GM19043 (cell line): ENCODE measurements around the gene SF3B4.
"Not testable (repeated sequence)": the region's sequence is repeated elsewhere in the genome, so short reads cannot be mapped to it uniquely, and the experiment has no call there.

Experiments
- ATAC-seq: cut with Tn5 transposase; IDR thresholded peaks from one replicate; pipeline ENCODE4 v1.9.1; 2021; ENCODE audit warnings: low read depth; ENCODE audit not compliant: unreplicated experiment

The SF3B4 gene, protein sequence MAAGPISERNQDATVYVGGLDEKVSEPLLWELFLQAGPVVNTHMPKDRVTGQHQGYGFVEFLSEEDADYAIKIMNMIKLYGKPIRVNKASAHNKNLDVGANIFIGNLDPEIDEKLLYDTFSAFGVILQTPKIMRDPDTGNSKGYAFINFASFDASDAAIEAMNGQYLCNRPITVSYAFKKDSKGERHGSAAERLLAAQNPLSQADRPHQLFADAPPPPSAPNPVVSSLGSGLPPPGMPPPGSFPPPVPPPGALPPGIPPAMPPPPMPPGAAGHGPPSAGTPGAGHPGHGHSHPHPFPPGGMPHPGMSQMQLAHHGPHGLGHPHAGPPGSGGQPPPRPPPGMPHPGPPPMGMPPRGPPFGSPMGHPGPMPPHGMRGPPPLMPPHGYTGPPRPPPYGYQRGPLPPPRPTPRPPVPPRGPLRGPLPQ

GRCh38 chr1:149927563-149928400 lies at the start of gene SF3B4:
SF3B4 (minus strand) TSS chr1:149927803; CDS start chr1:149927759, 44 bp downstream.
- peak; percentile 90 for ATAC-seq

DNA sequence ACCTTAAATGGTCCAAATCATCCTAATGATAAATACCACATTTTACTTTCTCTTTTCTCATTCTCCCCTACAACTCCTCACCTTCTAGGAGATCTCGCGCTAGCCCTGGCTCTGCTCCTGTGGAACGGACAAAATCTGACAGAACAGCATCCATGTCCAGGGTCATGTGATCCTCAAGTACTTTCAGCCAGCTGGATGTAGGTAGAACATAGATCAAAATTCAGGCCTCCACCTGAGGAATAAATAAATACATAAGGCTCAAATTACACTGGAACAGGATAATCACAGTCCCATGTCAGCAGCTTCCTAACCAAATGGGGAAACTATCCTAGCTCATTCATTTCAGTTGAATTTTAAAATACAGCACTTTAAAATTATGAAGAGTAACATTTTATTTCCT lies 49.7 kb upstream of the SF3B4 start:
- ATAC-seq: no peak

DNA sequence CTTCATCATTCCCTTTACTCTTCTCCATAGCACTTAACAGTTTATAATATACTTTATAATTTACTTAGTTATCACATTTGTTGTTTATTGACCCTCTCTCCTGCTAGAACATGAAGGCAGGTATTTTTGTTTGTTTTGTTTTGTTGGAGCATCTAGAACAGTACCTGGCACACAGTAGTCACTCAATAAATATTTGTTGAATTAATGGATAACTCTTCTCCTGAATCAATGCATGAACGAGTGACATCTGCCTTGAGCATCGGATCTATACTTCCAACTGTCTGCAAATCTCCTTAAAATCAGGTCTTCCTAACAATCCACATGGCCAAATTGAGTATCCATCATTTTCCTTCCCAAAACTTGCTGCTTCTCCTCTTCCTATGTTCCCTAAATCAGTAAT lies 44.9 kb upstream of the SF3B4 start:
- ATAC-seq: no peak

DNA sequence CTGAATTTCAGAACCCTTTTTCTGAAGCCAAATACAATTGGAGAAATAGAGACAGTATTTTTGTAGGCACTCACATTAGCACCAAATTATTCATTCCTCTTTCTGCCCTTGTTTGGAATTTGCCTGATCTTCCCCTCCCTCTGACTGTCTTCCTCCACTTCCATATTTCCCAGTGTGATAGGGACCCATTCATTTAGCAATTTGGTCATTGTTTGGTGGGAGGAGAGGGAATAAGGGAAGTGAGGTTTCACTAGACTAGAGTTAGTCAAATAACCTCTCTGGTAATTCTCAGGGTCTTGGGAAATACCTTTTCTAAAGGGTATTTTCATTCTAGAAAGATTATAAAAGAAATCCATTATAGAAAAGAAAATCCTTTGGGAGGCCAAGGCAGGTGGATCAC lies 40.0 kb upstream of the SF3B4 start:
- no peak for ATAC-seq

- ATAC-seq: no peak
These were observed 39.4 kb upstream of the SF3B4 start for GRCh38 chr1:149967041-149967440.

DNA sequence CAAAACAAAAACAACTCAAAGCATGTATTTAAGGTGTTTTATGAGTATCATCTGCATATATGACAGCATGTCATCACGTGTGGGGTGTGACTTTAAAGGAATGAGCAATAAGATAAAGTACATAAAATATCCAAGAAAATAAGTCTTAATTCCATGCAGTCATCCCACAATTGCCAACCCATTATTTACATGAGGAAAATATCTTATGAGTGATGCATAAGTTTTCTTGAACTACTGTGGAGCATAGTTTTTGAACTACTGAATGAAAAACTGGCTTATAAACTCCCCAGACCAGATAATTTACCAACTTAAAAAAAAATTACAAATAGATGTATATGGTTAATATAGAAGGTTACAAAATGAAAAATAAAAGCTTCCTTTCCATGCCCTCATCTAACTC lies 38.8 kb upstream of the SF3B4 start:
- no peak for ATAC-seq

GRCh38 chr1:149965440-149965839 lies 37.8 kb upstream of the SF3B4 start:
- no peak for ATAC-seq

GRCh38 chr1:149963358-149963757 lies 35.8 kb upstream of the SF3B4 start:
- no peak for ATAC-seq

DNA sequence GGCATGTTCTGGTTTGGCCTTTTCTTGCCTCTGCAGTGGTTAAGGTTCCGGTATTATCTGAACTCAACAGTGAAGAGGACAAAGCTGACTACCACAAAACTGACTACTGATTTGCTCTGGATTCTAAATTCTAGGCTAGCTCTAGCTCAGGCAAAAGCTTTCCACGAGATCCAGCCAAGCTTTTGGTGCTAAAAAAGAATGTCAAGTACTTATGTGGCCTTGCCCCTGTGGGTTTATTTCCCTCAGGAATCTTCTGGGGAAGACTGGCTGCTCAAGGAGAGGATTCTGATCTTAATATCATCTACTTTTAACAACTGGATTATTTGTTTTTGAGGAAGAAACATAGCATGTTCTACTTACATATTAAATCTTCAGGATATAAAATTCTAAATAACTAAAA lies 35.1 kb upstream of the SF3B4 start:
- ATAC-seq: no peak

DNA sequence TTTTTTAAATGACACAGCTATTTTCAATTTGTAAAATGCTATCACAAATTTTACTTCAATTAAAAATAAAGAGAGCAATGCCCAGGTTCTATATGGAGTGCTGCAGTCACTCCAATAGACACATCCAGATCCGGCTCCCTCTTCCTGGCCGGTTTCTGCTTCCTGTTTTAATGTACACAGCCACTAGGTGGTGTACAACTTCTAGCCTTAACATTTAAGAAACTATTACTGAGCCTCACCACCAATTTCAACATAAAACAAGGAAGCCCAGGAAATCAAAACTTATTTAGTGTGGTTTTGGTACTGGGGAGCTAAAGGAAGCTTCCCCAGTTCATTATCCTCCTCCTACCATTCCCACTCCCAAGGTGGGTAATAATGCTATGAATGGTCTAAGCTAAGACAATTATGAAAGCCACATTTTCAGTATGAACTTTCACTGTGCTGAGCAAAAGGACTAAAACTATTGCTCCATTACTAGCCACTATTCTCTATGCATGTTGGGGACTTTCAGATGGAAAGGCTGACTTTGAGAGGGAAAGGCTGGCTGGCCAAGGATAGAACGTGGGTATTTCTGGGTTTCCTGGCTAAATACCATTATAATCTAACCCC lies 34.5 kb upstream of the SF3B4 start:
- ATAC-seq: no peak

GRCh38 chr1:149957548-149957947 lies 29.9 kb upstream of the SF3B4 start:
- ATAC-seq: not testable (repeated sequence)

- ATAC-seq: no peak
These were observed 22.3 kb upstream of the SF3B4 start for GRCh38 chr1:149949911-149950310.

DNA sequence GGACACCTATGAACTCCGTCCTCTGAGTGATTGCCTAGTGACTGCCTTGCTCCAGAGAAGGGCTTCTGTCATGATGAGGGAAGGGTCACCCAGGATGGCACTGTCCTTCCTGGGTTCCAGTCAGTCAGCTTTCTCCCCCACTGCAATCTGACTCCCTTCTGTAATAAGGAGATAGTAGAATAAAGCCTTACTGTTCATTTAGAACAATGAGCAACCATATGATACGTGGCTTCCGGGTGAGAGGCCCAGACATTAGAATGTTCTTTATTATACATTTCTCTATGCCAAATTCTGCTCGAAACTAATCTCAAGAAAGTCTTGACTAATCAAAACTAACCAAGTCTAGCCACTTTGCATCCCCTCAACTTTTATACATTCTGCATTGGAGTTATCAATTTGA lies 17.6 kb upstream of the SF3B4 start:
- ATAC-seq: no peak

DNA sequence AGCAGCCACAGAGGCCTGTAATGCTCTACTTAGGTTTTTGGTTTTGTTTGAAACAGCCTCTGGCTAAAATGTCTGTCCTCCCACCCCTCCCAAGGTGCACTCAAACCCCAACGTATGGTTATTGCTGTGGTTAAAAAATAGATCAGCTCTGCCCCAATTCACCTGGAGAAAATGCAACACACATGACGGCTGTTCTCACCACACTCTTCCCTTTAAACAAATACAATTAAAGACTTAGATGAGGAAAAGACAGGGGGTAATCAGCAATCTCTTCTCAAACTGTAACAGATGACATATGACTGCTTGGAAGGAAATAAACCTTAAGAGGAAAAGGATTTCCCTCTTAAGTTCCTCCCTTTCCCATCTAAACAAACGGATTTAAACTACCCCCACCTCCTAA lies 15.3 kb upstream of the SF3B4 start:
- ATAC-seq: no peak

DNA sequence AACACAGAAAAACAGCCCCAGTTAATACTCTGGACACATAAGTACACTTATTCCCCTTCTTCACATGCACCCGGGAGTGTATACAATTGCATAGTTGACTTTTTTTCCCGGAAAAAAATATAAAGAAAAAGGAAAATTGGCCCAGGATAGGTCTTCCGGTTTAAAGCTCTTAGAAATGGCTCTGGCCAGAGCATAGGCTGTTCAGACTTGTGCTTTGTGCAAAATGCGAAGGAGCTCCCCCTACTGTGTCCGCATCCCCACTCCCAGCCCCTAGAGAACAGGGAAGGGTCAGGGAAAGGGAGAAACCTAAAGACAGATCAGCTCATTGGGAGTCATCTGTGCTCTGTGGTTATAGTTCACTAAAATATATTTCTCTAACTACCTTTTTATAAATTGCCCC lies 14.6 kb upstream of the SF3B4 start:
- ATAC-seq: no peak

DNA sequence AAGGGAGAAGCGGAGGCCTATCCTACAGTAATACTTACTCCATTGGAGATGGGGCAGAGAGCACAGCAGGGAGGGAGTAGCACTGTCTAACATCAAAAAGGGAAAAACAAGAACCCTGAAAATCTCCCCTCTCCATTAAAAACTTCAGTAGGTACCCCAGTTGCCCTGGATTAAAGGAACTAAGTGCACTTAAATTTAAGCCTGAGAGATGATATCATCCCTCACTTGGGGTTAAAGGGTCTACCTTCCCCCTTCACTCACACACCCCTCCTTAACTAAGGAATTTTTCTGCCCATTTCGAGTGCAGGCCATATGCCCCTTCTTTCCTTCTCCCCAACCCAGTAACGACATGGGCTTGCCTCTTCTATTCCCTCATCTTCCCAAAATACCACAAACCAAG lies 12.8 kb upstream of the SF3B4 start:
- no peak for ATAC-seq

GRCh38 chr1:149938668-149939003 lies 11.0 kb upstream of the SF3B4 start:
- ATAC-seq: not testable (repeated sequence)

GRCh38 chr1:149937759-149938158 lies 10.2 kb upstream of the SF3B4 start:
- ATAC-seq: no peak

DNA sequence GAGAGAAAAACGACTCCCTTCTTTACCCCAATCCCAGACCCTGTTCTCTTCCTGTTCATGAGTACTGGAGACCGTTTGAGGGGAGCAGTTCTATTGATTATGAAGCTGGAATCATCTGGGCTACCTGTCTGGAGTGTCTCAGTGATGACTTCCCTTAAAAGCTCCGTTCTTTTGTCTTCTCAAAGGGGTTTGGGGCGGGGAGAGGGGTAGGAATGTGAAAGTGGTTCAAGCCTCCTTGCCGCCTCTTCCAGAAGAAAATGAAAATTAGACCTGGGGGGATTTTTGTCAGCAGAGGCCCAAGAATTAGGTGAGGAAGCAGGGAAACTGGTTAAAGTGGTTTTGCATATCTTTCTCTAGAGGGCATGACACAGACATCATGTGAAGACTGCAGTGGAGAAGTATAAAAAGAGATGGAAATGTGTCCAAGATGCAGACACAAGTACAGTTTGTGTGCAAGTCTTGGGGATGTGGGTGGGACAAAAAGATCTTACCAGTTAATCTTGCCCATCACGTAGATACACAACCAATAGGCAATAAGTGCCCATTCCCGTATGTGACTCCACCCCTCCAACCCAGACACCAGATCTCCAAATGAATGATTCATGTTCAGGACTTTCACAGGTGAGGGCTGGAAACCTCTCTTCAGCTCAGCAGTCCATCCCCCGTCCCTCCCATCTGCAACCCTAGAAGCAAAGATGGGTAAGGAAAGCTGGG lies 9.5 kb upstream of the SF3B4 start:
- no peak for ATAC-seq

DNA sequence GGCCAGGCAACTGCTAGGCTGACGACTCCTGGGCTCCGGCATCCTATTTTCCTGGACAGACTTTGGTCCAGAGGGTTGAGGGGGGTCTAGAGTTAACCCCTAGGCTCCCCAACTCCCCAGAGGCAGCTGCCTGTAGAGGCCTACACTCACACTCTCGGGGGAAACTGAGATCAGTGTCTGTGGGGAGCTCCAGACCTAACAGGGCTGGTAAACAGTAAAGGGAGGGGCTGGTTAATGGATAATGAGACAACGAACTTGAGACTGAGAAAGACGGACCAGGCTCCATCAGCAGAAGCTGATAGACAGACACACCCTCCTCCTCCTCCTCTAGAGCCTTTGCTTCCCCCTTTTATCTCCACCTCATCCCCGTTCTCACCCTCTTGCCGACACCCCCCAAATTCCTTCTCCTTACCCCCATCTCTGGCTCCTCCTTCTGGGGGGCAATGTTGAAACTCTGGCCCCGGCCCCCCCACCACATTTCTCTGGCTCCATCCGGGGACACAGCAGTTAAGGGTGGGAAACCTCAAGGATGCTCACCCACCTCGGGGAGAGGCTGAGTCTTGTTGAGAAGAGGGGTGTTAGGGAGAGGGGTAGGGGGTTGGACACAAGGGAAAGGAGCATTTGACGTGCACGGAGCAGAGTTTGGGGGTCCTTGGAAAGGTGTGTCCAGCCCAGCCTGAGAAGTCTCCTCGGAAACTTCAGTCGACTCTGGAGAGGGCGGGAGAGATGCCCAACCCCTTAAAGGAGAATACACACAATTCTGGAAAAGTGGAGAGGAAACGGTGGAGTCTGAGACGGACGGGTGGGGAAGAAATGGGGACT lies 8.8 kb upstream of the SF3B4 start, which contains the start of gene MTMR11:
Gene MTMR11 (minus strand): TSS at position 710 of the 822 bp plus-strand sequence. CDS start 232 bp downstream, at position 478.
- ATAC-seq: no peak
